OCI-LY7 (cell line): ENCODE results near the gene MILR1. TPM values are rescaled to one million over a fixed set of nuclear protein-coding genes. Genes with fewer than 3 reads are reported as not detected.

Source experiments
- Bru-seq: library from RNA; stranded (reverse); fragments of 400-500 nt; gene quantifications from one replicate; lab custom pipeline; 2021; lab: Mats Ljungman, UMichigan
- BruChase-seq, 2 experiments: library from RNA; stranded (reverse); fragments of 400-500 nt; gene quantifications; one replicate each; lab custom pipeline; 2021; lab: Mats Ljungman, UMichigan
- BruUV-seq: library from RNA; stranded (reverse); fragments of 400-500 nt; replicated peaks from 2 replicates; lab custom pipeline; 2021; lab: Mats Ljungman, UMichigan
- CTCF ChIA-PET: fragments of 300-600 bp; sonication (Branson Sonifier 250); formaldehyde crosslinking; loops from one replicate; lab custom pipeline; 2022; ENCODE audit warnings: antibody characterized with exemption; ENCODE audit not compliant: unreplicated experiment; lab: Charles Lee
- POLR2A ChIA-PET: fragments of 300-600 bp; sonication (Branson Sonifier 250); formaldehyde crosslinking; loops from one replicate; lab custom pipeline; 2022; ENCODE audit warnings: antibody characterized with exemption; lab: Charles Lee
- DNase-seq: peaks from one replicate; pipeline ENCODE4 v3.0.0-alpha.2; 2015; ENCODE audit warnings: low spot score
- H2AFZ ChIP-seq: fragments of 200-600 bp; sonication (generic), shearing (Covaris generic); 2 replicates; pipeline ENCODE4 v1.6.1; 2014; ENCODE audit warnings: mild to moderate bottlenecking, antibody characterized with exemption, low read length, moderate library complexity
- H3K27ac ChIP-seq: fragments of 200-600 bp; sonication (generic); 2 replicates; pipeline ENCODE4 v1.5.1; 2014; ENCODE audit warnings: mixed run types, low read depth, mild to moderate bottlenecking, moderate library complexity, low read length, inconsistent platforms; ENCODE audit not compliant: poor library complexity, severe bottlenecking
- H3K36me3 ChIP-seq: fragments of 200-600 bp; sonication (generic); 2 replicates; pipeline ENCODE4 v1.6.1; 2014; ENCODE audit warnings: mild to moderate bottlenecking, antibody characterized with exemption, low read length, moderate library complexity, mixed read lengths; ENCODE audit not compliant: insufficient read depth
- H3K4me1 ChIP-seq: fragments of 200-600 bp; sonication (generic); 2 replicates; pipeline ENCODE4 v1.5.1; 2014; ENCODE audit warnings: mild to moderate bottlenecking, low read length; ENCODE audit not compliant: insufficient read depth, poor library complexity, severe bottlenecking
- H3K4me2 ChIP-seq: fragments of 200-600 bp; sonication (generic); 2 replicates; pipeline ENCODE4 v1.6.1; 2014; ENCODE audit warnings: mild to moderate bottlenecking, low read length
- H3K4me3 ChIP-seq: fragments of 200-600 bp; sonication (generic); 2 replicates; pipeline ENCODE4 v1.5.1; 2014; ENCODE audit warnings: mild to moderate bottlenecking, low read depth, low read length; ENCODE audit not compliant: poor library complexity, severe bottlenecking
- H3K79me2 ChIP-seq: fragments of 200-600 bp; sonication (generic); 2 replicates; pipeline ENCODE4 v1.6.1; 2016; ENCODE audit warnings: low read depth, mild to moderate bottlenecking, low read length, moderate library complexity, mixed read lengths; ENCODE audit not compliant: insufficient read depth
- H3K9me2 ChIP-seq: fragments of 200-600 bp; sonication (generic); 2 replicates; pipeline ENCODE4 v1.6.1; 2016; ENCODE audit warnings: mild to moderate bottlenecking, low read length, mixed read lengths; ENCODE audit not compliant: insufficient read depth
- H3K9me3 ChIP-seq: fragments of 200-600 bp; sonication (generic); 2 replicates; pipeline ENCODE4 v1.6.1; 2014; ENCODE audit warnings: mild to moderate bottlenecking, mixed run types, low read length, mixed read lengths
- H4K20me1 ChIP-seq: fragments of 200-600 bp; sonication (generic); 2 replicates; pipeline ENCODE4 v1.6.1; 2014; ENCODE audit warnings: mild to moderate bottlenecking, antibody characterized with exemption, low read length, moderate library complexity, mixed read lengths; ENCODE audit not compliant: insufficient read depth
- CTCF ChIP-seq: fragments of 200-600 bp; sonication (generic); conservative IDR thresholded peaks from 2 replicates; pipeline ENCODE4 v1.5.1; 2014; ENCODE audit warnings: mild to moderate bottlenecking, antibody characterized with exemption, low read length, moderate library complexity, mixed read lengths
- EZH2phosphoT487 ChIP-seq: fragments of 200-600 bp; sonication (generic); IDR thresholded peaks from 2 replicates; pipeline ENCODE4 v1.6.1; 2018; ENCODE audit warnings: low read depth, borderline replicate concordance, mild to moderate bottlenecking, mixed run types, antibody characterized with exemption, low read length, moderate library complexity, mixed read lengths
- intact Hi-C: fragments of 100-400 bp; cut with micrococcal nuclease; formaldehyde crosslinking; loops from one replicate; pipeline ENCODE4 v1.10.0; 2022; ENCODE audit not compliant: unreplicated experiment
- long read RNA-seq: library from polyadenylated mRNA; stranded (forward); transcript quantifications from one replicate; pipeline ENCODE4 v2.0.0, GENCODE V29; 2022
- total RNA-seq, 2 experiments: library from RNA; depleted of rRNA in 1 of 2; stranded (reverse); fragments of >200 nt in 1 of 2; shearing (Covaris generic) in 1 of 2; gene quantifications; 2 replicates each; pipeline ENCODE4 v1.2.3, GENCODE V29; 2014 to 2022

MILR1 gene
- 68.7 and 73.6 TPM in 2 replicates for total RNA-seq (2014; rRNA removed; shearing (Covaris generic))
- 92.2 and 101 TPM in 2 replicates for total RNA-seq (2022)
- Bru-seq, nascent RNA: percentile 86 among the genes with signal in this experiment
- percentile 85 among the genes with signal in this experiment for BruChase-seq, experiment 1, labeled RNA remaining after a 6-hour chase
- percentile 81 among the genes with signal in this experiment for BruChase-seq, experiment 2, labeled RNA remaining after a 2-hour chase
- long read RNA-seq, transcript MILR1-206 (10 exons, 1,447 nt): major isoform, 21 of 39 reads
- long read RNA-seq, partial matches to known transcripts: 4 of 39 reads
- long read RNA-seq, other reads (novel, unspliced or antisense): 11 of 39 reads

- TSS peak; percentile 92 for BruUV-seq
- intact Hi-C loops: no loop called here
- TF ChIP-seq EZH2phosphoT487 (no peak), CTCF (no peak)
- Histone ChIP-seq H4K20me1 (no peaks in the 10 kb centered on the region), H3K9me2 (no peaks in the 10 kb centered on the region), H3K4me3 (peak within 1 kb of the TSS; percentile 76), H3K79me2 (peaks cover 42% of the 10 kb centered on the region; the same call in 1 of the 2 replicates), H3K36me3 (peaks cover 32% of the 10 kb centered on the region), H3K4me1 (peaks cover 42% of the 10 kb centered on the region), H3K27ac (peak within 1 kb of the TSS; percentile 86), H3K9me3 (no peaks in the 10 kb centered on the region), H2AFZ (peak within 1 kb of the TSS; percentile 90), H3K4me2 (peak within 1 kb of the TSS; percentile 98)
- POLR2A ChIA-PET: interaction anchor here (0.6 to 2.2 kb wide), 12 partner anchors 9 to 606 kb away, joined by 3 to 11 read pairs (median 3); partner anchors contain the start of genes CEP95, DDX5 and POLG2
- DNase-seq: peak; percentile 92
- CTCF ChIA-PET: no interaction called here
Measured at GRCh38 chr17:64448665-64449512, at the start of gene MILR1. MILR1 (plus strand) TSS chr17:64449115; CDS start chr17:64449169, 54 bp downstream.

DNA sequence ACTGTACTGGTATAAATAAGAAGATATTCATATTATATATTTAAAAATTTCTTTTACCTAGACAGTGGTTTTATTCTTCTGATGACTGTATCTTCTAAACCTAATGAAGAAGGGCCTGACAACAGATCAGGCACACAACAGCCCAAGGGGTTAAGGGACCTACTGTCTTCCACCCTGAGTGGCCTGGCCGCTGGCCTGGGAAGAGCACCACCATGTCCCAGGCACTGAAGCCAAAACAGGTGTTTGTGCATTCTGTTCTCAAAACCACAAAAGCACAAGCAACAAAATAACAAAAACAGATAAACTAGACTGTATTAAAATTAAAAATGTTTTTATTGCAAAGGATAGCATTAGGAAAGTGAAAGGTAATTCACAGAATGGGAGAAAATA is 49.2 kb upstream of the MILR1 start:
- Histone ChIP-seq H3K9me2 (no peaks in the 10 kb centered on the region), H4K20me1 (no peaks in the 10 kb centered on the region), H3K4me1 (peaks cover 36% of the 10 kb centered on the region), H3K4me3 (no peak overlapping the region), H3K4me2 (no peak overlapping the region), H3K27ac (no peak overlapping the region), H3K9me3 (no peaks in the 10 kb centered on the region), H3K36me3 (peaks cover 28% of the 10 kb centered on the region), H3K79me2 (peaks cover 44% of the 10 kb centered on the region; the same call in 1 of the 2 replicates), H2AFZ (no peak overlapping the region)
- no peak for TF ChIP-seq CTCF
- no peak for TF ChIP-seq EZH2phosphoT487
- no peak for DNase-seq
- BruUV-seq: no TSS peak
- intact Hi-C loops: no loop called here
- ChIA-PET CTCF (no interaction called here), POLR2A (interaction anchor here (0.7 kb wide), 1 partner anchor 236 kb away, joined by 3 read pairs; no protein-coding TSS in a partner anchor)
